NCI-H524 (cell line): Measurements from ENCODE around the gene RASIP1.

ENCODE experiments used
- DNase-seq, 2 experiments: peaks; one replicate each; lab custom pipeline; 2025; lab: John Stamatoyannopoulos, UW

RASIP1 gene

DNA sequence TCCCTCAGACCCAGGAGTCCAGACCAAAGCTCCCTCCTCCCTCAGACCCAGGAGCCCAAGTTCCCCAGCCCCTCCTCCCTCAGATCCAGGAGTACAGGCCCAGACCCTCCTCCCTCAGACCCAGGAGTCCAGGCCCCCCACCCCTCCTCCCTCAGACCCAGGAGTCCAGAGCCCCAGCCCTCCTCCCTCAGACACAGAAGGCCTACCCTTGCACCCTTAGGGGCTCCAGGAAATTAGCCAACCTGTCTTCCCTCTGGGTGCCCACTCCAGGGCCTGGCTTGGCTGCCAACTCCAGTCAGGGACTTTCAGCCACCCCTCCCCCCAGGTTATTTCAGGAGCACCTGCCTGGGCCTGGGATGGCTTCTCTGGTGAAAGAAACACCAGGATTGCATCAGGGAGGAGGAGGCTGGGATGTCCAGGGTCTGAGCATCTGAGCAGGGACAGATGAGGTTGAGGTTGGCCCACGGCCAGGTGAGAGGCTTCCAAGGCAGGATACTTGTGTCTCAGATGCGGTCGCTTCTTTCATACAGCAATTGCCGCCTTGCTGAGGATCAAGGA is 14.8 kb upstream of the RASIP1 start, which contains the start of gene FGF21:
FGF21 (plus strand) TSS at position 441 of the 558 bp plus-strand sequence. CDS start 713 bp downstream, outside the sequence.
- DNase-seq = no peak

DNA sequence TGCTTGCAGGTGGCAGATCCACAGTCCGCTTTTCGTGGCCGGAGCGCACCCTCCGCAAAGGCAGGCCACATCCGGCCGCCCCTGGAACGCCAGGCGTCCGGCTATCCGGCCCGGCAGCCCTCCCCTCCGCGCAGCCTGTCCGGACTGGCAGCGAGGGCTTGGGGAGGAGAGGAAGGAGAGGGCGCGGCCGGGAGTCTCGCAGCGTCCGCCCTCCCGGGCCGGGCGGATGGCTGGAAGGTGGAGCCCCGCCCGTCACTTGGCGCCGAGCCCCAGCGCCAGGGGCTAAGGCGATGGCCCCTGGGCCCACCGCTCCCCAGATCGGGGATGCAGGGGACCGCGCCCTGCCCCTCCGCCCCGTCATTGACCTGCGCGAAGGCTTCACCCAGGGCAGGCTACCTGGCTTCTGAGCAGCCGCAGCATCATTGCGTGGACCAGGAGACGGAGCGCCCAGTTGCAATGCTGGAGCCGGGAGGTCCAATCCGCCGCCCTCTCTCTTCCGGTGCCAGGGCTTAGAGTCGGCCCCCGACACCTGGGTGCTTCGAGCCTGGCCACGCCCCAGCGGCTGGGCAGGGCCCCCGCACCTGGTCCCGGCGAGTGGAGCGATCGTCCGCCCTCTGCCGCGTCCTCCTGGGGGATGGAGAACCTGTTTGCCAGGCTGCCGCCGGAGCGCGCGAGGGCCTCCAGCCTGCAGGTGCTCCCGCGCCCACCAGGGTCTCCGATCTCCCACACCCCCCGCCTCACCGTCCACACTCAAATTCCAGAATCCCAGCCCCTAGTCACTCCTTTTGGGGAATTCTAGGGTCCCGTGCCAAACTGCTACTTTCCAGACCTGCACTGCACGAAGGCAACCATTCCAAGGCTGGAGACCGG is 12.3 kb upstream of the RASIP1 start, which contains the start of gene FUT1:
FUT1 (minus strand) TSS at position 146 of the 870 bp plus-strand sequence. CDS start 1,360 bp downstream, outside the sequence.
- DNase-seq = peak; percentile 50 to 74

DNA sequence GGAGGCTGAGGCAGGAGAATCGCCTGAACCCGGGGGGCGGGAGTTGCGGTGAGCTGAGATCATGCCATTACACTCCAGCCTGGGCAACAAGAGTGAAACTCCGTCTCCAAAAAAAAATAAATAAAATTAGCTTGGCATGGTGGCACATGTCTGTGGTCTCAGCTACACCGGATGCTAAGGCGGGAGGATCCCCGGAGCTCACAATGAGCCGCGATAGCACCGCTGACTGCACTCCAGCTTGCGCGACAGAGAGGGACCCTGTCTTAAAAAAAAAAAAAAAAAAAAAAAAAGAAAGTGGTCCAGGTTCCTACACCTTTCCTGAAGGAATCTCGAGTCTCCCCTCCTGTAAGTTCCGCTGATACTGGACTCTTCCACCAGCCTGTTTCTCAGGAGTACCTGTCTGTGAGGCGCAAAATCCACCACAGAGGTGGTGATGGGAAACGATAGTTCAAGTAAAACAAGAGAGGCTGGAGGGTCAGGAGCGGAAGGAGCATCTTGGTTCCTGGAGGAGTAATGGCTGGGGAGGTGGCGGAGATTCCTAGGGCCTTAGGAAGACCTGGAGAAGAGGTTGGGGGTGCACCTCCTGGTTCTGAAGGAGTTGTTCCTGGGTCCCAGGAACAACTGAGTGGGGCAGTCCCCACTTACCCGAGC is 11.6 kb upstream of the RASIP1 start:
- peak in 1 of 2 experiments; percentile 39 for DNase-seq

DNA sequence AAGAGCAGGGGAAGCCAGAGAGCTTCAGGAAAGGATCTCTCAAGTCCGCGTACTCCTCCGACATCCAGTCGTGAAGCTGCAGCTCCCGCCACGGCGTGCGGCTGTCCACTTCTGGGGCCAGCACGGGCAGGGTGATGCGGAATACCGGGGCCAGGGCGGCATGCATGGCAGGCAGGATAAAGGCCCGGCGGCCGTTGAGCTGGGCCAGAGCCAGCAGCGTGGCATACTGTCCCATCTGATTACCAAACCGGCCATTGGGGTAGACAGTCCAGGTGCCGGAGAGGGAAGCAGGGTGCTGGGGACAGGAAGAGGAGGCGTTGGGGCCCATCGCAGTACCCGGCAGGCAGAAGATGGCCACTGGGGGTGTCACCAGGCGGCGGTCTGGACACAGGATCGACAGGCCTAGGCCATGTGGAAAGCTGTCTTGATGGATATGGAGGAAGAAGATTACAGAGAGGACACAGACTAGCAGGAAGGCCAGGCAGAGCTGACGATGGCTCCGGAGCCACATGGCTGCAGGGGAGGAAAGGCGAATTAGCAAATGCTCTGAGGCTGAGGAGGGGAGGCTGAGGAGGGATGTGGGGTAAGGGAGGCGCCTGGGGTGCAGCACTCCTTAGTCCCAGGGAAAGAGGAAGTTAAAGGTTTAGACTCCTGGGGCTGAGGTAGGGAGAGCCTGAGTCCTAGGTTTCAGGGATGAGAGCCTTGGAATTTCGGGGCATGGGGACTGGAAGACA is 10.5 kb upstream of the RASIP1 start:
- no peak for DNase-seq

DNA sequence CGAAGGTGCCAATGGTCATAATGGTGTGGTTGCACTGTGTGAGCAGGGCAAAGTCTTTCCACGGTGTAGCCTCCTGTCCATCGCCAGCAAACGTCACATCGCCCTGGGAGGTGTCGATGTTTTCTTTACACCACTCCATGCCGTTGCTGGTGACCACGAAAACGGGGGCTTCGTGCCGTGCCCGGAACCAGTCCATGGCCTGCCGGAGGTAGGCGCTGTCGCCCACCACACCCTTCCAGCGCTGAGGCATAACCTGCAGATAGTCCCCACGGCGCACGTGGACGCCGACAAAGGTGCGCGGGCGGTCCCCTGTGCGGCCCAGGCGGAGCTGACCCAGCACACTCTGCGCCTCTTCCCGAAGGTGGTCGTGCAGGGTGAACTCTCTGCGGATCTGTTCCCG is 9.9 kb upstream of the RASIP1 start:
- DNase-seq = no peak

DNA sequence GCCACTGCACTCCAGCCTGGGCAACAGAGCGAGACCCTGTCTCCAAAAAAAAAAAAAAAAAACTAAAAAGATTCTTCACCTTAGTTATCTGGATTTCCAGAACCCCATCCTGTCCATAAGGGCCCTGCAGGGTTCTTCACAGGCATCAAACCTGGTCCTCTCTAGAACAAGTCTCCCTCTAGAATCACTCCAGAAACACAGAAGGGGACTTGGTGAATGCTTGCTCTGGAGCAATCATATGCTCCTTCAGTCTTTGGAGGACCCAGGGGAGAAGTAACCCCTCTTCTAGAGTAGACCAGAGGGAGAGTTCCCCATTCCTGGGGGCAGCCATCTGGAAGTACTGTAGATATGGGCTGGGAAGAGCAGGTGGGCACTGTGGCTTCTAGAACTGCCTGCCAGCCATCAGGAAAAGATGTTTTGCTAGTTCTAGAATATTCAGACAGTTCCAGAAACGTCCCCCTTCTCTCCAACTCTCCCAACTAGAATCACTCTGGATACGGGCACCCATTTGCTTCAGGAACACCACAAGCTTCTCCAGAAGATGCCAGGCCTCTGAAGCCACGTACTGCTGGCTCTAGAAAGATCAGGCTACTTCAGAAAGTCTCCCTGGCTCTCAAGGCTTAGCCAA is 9.3 kb upstream of the RASIP1 start:
- no peak for DNase-seq

DNA sequence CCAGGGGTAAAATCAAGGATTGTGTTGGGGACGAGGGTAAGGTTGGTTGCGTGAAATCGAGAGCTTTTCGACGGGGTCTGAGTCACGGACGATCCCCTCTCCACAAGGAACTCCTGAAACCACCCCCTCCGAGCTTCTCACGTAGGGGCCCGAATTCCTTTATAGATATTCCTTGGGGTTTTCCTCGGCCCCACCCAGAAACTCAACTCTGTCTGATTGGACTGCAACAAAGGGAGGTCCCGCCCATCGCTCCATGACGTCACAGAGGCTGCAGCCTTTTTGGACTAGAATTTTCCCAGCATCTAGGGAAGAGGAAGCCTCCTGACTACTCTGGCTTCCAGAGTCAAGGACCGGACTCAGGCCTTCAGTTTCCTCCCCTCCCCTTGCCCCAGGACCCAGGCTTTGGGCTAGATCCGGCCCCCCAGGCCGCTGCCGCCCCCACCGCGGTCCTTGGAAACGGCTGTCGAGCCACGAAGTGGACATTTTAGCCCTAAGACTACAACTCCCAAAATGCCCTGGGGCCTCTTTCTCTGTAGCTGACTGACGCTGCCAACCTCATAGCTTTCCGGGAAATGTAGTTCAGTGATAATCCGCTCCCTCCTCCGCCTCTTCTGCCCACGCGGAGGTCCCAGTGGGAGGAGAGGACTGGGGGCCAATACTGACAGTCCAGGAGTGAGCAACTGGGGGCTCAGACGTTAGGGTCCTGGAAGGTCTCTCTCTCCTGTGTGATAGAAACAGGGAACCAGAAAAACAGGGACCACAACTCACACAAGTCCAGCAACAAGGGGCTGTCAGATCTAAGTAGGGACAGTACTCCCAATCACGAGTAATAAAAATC is 6.5 kb upstream of the RASIP1 start, which contains the start of gene IZUMO1:
IZUMO1 (minus strand) TSS at position 172 of the 838 bp plus-strand sequence. CDS start 1,050 bp downstream, outside the sequence.
- DNase-seq = peak; percentile 82 to 87

DNA sequence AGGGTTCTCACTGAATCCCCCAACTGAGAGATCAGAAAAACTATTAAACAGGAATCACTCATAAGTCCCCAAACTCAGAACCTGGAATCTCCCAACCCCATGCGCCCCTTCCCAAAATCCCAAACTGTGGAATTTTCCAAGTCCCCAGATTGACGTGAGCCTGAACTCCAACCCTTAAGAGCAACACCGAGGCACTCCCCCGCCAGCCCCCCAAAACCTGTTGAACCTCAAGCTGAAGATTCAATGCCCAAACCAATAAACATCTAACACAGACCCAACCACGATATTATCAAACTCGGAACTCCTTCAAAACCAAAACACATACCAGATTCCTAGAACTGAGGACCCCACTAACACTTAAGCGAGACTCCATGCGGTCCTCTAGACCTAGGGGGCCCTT is 5.7 kb upstream of the RASIP1 start:
- DNase-seq = no peak

DNA sequence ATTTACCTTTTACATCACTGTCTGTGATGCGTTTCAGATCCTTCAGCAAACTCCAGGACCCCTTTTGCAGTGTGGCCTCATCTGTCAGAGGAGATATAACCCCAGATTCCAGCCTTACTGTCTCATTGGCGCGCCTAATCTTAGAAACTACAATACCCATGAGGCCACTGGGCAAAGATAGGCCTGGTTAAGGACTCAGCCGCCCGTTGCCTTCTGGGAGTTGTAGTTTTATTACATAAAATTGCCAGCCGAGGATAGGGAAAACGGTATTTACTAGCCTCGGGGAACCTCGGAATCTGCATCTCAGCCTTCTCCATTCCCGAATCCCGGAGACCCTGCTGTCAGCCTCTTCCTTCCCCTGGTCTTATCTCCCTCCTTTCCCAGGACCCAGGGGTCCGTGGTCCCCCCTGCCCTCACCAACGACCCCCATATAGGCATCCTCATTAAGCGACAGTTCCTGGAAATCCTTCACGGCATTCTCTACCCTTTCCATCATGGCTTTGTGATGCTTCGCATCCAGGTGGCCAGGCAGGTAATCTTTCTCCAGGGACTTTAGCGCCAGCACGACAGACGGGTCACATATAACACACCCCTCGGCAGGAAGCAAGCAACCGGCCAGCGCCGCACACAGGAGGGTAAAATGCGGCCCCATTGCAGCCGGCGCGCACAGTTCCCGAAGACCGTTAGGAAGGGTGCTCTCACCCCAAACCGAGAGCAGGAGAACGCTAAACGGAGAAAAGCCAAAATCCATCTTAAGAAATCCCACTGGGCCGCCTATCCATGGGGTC is 5.0 kb upstream of the RASIP1 start:
- DNase-seq = peak in 1 of 2 experiments; percentile 76

DNA sequence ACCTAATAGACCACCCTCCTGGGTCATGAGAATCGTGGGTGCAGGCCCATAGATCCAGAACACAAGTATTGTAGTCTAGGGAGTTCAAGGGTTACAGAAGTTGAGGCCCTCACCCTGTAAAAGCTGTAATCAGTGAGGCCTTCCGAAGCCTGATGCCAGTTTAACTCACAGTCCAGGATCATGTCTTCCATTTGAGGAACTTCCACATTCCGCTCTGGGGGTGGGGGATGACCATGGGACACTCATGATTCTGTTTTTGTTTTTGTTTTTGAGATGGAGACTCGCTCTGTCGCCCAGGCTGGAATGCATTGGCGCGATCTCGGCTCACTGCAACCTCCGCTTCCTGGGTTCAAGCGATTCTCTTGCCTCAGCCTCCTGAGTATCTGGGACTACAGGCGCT is 1.7 kb upstream of the RASIP1 start:
- no peak for DNase-seq

DNA sequence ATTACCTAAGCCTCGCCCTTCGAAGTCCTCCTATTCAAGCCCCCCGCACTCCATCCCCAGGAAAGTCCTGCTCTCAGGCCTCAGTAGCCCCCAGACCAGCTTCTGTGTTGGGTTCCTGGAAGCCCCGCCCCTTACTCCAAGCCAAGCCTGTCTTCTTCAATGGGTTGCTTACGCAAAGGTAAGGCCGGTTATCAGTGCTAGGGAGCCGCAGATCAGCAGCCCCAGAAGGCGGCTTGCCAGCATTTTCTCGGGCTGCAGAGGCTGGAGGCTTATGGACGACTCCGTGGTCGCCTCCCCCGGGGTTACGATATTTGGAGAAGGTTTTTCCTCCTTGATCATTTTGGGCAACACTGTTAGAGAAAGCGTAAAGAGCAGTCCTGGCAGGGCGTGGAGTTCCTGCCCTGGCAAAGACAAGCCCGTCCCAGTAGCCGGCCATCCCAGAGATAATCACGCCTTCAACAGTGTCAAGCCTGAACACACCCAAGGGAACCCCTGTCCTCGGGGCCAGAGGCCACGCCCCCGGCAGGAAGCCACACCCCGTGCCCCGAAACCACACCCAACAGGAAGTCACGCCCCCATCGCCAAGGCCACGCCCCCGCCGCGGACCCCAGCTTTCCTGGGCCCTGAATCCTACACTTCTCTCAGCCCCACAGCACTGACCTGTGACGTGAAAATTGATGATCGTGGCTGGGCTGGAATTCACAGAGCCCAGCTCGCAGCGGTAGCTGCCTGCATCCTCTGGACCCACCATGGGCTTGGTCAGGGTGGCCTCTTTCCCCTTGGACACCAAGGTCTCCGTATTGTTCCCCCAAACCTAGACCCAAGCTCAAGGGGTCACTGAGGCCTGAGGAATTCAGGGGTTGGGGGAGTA is 954 bp upstream of the RASIP1 start:
- no peak for DNase-seq

DNA sequence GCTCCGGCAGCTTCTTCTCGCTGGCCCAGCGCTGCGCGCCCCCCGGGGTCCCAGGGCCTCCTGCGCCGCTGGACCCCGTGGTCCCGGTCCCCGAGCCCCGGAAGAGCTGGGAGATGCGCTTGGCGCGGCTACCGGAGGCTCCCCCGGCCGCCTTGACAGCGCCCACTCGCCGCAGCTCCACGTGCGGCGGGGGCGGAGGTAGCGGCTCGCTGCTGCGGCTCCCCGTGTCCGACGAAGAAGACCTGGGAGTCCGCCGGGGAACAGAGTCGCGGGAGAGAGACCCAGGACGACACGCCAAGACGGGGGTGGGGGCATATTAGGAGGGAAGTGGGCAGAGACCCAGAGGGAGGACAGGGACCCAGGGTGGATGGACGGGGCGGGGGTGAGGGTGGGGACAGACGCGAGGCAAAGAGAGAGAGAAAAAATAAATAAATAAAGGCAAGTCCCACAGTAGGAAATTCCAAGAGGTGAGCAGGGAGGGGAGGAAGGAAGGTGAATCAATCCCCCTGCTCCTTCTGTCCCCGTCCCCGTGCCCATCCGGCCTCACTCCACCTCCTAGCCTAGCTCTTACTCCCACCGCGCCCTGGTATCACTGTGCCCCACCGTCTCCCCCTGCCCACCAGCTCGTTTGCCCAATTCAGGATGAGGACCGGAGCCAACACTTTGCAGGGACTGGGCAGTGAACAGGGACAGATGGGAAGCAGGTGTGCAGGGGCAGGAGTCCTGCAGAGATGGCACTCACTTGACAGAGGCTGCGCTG is 826 bp downstream of the RASIP1 start:
- DNase-seq = peak; percentile 82 to 91

DNA sequence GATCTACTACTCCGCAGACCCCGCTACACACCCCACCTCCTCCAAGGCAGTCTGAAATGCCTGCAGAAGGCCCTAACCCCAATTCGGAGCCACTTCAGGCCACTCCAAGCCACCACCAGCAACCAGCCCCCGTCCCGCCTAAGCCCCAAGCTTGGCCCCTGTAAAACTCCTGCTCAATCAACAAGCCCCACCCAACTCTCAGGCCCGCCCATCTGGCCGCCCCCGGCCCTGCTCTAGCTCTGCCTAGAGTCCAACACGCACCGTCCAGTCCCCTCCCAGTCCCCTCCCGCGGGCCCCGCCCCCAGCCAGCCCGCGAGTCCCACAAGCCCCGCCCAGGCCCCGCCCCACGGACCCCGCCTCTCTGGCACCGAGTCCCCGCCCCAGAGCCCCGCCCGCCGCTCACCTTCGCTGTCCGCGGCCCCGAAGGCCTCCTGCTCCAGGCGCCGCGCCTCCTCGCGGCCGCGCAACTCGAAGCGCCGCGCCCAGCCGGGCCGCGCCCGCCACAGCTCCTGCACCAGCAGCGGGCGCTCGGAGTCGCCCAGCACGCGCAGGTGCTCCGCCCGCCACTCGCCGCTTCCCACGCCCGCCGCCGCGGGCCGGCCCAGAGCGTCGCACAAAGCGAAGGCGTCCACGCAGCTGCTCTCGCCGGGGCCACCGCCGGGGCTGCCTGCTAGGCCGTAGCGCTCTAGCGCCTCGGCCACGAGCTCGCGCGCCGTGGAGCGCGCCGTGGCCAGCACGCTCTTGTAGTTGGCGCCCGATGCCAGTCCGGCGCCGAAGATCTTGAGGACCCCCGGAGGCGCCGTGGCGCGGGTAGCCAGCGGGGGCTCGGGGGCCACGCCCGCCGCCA is 1.6 kb downstream of the RASIP1 start:
- peak; percentile 90 to 97 for DNase-seq

DNA sequence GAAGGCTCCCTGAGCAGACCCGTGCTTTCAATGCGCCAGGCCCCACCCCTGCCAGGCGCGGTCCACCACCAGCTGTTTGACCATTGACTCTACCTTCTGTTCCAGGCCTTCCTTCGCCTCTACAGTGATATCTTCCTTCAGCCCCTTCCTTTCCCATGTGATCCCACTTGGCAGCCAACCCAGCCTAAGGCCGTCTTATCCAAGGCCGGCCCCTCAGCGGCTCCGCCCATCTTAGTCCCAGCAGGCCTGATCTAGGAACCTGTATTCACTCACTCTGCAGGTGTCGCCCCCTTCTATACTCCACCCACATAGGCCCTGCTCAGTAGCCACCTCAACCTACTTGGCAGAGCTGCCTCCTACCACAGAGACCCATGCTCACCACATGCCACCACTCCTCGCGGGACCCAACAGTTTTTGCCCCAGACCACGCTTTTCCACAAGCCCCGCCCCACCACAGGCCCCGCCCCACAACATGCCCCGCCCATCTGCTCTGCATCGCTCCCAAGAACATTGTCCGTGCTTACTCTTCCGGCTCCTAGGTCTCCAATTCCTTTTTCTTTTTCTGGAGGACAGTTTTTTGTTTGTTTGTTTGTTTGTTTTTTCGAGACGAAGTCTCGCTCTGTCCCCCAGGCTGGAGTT is 2.9 kb downstream of the RASIP1 start:
- DNase-seq = peak in 1 of 2 experiments; percentile 43

DNA sequence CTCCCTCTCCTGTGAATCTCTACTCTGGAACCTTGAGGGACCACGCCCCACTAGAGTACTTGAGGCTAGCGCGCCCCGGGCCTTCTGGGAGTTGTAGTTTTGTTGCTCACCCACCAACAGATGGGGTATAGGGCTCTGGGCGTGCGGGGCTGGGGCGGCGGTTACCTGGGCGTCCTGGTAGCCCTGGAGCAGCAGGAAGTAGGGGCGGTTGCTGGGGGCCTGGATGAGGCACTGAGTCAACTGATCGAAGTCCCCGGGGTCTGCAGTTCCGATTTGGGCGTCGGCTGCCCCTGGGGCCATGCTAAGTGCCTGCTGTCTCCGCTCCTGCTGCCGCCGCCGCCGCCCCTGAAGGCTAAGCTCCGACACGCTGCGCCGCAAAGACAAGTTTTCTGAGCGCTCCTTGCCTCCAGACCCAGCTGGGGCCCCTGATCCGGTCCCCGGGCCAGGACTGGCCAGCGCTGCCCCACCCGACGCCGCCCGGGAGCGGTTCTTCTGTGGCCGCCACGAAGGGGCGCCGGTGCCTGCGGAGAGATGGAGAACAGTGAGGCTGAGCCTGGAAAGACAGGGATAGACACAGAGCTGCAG is 5.3 kb downstream of the RASIP1 start:
- no peak for DNase-seq

DNA sequence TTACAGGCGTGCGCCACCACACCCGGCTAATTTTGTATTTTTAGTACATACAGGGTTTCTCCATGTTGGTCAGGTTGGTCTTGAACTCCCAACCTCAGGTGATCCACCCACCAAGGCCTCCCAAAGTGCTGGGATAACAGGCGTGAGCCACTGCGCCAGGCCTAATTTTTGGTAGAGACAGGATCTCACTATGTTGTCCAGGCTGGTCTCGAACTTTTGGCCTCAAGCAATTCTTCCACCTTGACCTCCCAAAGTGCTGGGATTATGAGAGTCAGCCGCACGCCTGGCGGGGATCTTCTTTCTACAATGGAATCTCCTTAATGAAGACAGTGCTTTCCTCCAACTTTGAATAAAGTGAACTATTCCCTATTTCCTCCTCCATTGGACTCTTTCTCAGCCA is 5.8 kb downstream of the RASIP1 start:
- no peak for DNase-seq
